HFFc6 (cell line): ENCODE measurements around the gene EFCAB8. TPM values are rescaled to one million over a fixed set of nuclear protein-coding genes. Genes with fewer than 3 reads are reported as not detected.

Experiments used
- DNase-seq: peaks from one replicate; pipeline ENCODE4 v3.0.0-alpha.2; 2018
- H3K27ac Mint-ChIP-seq: 2 replicates; pipeline ENCODE4 v1.8.0; 2020; ENCODE audit warnings: mild to moderate bottlenecking, mixed read lengths
- H3K27me3 Mint-ChIP-seq: 2 replicates; pipeline ENCODE4 v1.8.0; 2021; ENCODE audit warnings: mild to moderate bottlenecking, moderate library complexity, mixed read lengths; ENCODE audit not compliant: insufficient read depth
- H3K36me3 Mint-ChIP-seq: 2 replicates; pipeline ENCODE4 v1.8.0; 2021; ENCODE audit warnings: low read depth, mixed read lengths
- H3K4me1 Mint-ChIP-seq: 2 replicates; pipeline ENCODE4 v1.8.0; 2020; ENCODE audit warnings: low read depth, mixed read lengths
- H3K4me3 Mint-ChIP-seq: 2 replicates; pipeline ENCODE4 v1.8.0; 2020; ENCODE audit warnings: mild to moderate bottlenecking, moderate library complexity, mixed read lengths
- H3K9me3 Mint-ChIP-seq: 2 replicates; pipeline ENCODE4 v1.8.0; 2020; ENCODE audit warnings: mild to moderate bottlenecking, mixed read lengths
- total RNA-seq, 6 experiments: library from RNA; stranded (reverse); fragmentation: NEBNext Ultra II Directional; extraction: Animal tissue kit (Norgen Biotek cat#: 25700); gene quantifications; 2 replicates in 1 of 6; 3 replicates in 5 of 6; pipeline ENCODE4 v1.2.3, GENCODE V29; 2021
- TF ChIP-seq, protein P1 (sequence below): fragments of 200-600 bp; sonication (generic); IDR thresholded peaks from 2 replicates; pipeline ENCODE4 v1.5.0; 2021; ENCODE audit warnings: antibody characterized with exemption, mild to moderate bottlenecking

EFCAB8 gene
- total RNA-seq, 6 experiments from 2014 or later = not detected

DNA sequence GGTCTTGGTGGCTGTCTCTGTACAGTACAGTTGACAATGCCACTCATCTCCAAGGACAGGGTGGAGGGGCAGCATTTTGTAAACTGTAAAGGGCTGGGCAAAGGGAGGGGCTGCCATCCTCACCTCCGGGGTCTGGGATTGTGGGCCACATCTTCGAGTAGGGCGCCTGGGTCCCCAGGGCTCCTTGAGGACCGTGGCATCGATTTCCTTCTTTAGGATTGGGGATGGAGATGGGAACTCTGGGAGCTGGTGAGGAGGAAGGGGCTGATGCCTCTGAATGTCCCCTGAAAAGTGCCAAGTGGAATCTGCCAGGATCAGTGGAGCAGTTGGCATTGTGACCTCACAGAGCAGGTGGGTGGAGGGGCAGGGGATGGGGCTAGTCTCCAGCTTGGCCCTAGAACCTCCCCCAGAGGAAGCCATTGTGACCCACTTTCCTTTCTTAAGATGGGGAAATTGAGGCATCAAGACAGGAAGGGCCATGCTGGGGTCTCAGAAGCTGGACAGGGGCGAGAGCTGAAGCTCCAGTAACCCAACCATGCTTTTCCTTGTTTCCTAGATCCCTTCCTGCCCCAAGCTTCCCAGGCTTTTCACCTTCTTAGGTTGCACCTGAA lies 145.5 kb downstream of the EFCAB8 start, which contains the start of gene SUN5:
SUN5 (minus strand) TSS at position 293 of the 611 bp plus-strand sequence; CDS start at position 200, 93 bp downstream.
- Mint-ChIP-seq H3K9me3 (peaks cover 6% of the 10 kb centered on the region), H3K27me3 (peaks cover 18% of the 10 kb centered on the region), H3K4me1 (no peaks in the 10 kb centered on the region), H3K27ac (no peak within 1 kb of the TSS), H3K36me3 (0 out of 2 replicates have a peak, but pooled peaks cover 4% of the 10 kb centered on the region), H3K4me3 (no peak within 1 kb of the TSS)
- no peak for DNase-seq
- TF ChIP-seq, protein P1, sequence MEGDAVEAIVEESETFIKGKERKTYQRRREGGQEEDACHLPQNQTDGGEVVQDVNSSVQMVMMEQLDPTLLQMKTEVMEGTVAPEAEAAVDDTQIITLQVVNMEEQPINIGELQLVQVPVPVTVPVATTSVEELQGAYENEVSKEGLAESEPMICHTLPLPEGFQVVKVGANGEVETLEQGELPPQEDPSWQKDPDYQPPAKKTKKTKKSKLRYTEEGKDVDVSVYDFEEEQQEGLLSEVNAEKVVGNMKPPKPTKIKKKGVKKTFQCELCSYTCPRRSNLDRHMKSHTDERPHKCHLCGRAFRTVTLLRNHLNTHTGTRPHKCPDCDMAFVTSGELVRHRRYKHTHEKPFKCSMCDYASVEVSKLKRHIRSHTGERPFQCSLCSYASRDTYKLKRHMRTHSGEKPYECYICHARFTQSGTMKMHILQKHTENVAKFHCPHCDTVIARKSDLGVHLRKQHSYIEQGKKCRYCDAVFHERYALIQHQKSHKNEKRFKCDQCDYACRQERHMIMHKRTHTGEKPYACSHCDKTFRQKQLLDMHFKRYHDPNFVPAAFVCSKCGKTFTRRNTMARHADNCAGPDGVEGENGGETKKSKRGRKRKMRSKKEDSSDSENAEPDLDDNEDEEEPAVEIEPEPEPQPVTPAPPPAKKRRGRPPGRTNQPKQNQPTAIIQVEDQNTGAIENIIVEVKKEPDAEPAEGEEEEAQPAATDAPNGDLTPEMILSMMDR = no peak

DNA sequence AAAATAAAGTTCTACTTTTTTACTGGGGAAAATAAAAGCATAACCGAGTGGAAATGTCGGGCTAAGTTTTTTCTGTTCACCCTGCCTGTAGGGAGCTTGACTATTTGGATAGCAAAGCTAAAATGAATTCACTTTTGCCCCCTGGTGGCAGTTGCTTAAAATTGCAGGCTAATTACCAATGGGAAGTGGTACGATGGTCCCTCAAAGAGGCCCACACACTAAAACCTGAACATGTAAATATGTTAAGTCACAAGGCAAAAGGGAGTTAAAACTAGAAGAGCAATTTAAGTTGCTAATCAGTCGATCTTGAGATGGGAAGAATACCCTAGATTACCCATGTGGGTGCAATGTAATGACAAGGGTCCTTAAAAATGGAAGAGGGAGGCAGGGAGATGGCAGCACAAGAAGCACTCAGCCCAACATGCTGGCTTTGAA lies 146.4 kb downstream of the EFCAB8 start:
- peaks cover 6% of the 10 kb centered on the region for H3K9me3 Mint-ChIP-seq
- H3K27me3 Mint-ChIP-seq = peaks cover 18% of the 10 kb centered on the region
- H3K27ac Mint-ChIP-seq = no peak overlapping the region
- TF ChIP-seq, protein P1 = peak; percentile 83
- H3K4me3 Mint-ChIP-seq = no peak overlapping the region
- no peak for DNase-seq
- H3K36me3 Mint-ChIP-seq = 0 out of 2 replicates have a peak, but pooled peaks cover 4% of the 10 kb centered on the region
- no peaks in the 10 kb centered on the region for H3K4me1 Mint-ChIP-seq

DNA sequence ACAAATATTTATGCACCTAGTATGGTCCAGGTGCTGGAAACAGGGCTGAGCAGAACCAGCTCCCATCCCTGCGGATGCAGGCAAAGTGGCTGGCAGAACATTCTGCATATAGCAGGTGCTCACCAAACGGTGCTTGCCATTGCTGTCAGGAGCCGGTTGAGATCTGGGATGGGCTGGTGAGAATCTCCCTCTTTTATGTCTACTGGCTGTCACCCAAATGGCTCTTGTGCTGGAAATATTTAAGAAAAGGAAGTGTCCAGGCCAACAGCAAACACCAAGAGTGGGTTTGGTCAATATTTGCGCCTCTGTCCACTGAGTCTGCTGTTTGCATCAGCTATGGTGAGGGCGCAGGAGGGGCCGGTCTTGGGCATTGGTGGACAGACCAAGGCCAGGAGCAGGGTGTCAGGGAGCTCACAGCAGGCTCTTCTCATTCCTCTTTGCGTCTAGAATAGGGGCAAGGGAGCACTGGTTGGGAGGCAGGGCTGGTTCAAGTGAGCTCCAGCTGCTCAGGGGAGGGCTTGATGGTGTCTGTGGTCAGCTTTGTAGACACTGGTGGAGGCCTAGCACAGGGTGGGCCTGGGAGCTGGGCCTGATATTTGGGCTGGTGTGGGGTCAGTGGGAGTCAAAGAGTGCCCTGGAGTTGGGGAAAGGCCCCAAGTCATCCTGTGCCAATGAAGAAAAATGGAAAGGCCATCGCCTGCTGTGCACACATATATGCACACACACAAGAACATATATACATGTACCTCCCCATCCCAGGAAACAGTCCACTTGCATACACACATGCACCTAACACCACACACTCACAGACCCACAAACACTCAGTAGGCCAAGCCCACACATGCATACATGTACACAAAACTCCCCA lies 147.4 kb downstream of the EFCAB8 start:
- no peak overlapping the region for H3K27ac Mint-ChIP-seq
- DNase-seq = no peak
- H3K36me3 Mint-ChIP-seq = 0 out of 2 replicates have a peak, but pooled peaks cover 4% of the 10 kb centered on the region
- H3K9me3 Mint-ChIP-seq = peaks cover 6% of the 10 kb centered on the region
- H3K4me3 Mint-ChIP-seq = no peak overlapping the region
- TF ChIP-seq, protein P1 = no peak
- peaks cover 17% of the 10 kb centered on the region for H3K27me3 Mint-ChIP-seq
- no peaks in the 10 kb centered on the region for H3K4me1 Mint-ChIP-seq

DNA sequence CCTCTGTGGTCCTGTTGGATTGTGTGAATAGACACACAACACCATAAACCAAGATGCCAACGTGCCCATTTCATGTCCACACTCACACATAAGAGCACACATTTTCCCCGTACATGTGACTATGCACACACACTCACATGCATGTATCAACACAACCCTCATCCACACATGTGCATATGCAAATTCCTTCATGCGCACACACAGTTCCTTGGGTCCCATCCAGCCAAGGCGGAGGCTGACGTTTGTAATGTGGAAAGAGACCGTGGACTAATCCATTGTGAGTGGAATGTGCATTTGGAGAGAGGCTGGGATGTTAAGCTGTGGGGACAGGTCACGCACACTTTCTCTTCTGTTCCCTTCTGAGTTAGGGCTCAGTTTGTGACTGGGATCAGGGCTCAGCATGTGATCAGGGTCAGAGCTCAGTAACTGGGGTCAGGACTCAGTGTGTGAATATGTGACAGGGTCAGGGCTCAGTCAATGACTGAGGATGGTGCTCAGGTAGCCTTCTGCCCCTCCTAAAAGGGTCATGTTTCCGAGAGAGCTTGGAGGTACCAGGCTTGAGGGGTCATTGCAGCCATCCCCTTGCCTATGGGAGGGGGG lies 148.2 kb downstream of the EFCAB8 start:
- TF ChIP-seq, protein P1 = no peak
- Mint-ChIP-seq H3K4me1 (no peaks in the 10 kb centered on the region), H3K27me3 (peaks cover 19% of the 10 kb centered on the region), H3K27ac (no peak overlapping the region), H3K4me3 (no peak overlapping the region), H3K36me3 (0 out of 2 replicates have a peak, but pooled peaks cover 4% of the 10 kb centered on the region), H3K9me3 (peaks cover 6% of the 10 kb centered on the region)
- DNase-seq = no peak
